ENCODE results near the gene TGFBRAP1.

The TGFBRAP1 gene

DNA sequence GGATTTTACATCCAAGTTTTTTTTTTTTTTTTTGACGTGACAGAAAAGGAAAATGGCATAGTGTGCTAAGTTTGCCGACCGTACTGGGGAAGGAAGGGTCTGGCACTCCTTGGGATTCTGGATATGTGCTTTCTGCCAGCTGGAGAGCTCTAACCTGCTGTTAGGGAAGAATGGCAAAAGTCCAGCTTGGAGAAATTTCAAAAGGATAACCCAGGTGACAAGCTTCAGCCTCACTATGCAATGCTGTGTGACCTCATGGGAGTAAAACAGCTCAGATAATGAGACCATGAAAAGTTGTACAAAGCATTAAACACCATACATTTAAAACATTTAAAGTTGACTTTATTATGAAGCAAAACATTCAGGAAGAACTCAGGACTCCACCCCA, 98.3 kb downstream of the TGFBRAP1 start:
- no peaks in the 10 kb centered on the region for H3K36me3 ChIP-seq (ENCODE audit: control insufficient read depth, insufficient read depth, low read length, severe bottlenecking)
- DNase-seq (ENCODE audit: low read depth) = no peak
- no peak overlapping the region for H3K4me3 ChIP-seq (ENCODE audit: low read length)

DNA sequence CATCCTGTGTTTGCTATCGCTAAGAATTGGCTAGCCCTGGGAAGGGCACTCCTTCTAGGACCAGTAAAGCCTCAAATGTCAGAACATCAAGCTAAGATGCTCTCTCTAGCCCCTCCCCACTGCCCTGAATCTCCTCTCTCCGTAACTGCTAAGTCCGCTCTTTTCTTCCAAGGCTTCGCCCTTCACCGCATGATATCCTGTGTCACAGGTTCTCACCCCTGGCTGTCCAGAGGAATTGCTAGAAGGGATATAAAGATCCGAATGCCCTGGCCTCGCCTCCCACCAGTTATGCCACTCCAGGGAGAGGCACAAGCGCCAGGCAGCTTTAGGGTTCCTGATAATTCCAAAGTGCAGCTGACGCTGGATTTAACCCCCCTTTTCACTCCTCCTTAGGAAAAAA, 105.1 kb downstream of the TGFBRAP1 start:
- Histone ChIP-seq H3K9me3 (ENCODE audit: control insufficient read depth, low read length) (no peaks in the 10 kb centered on the region), H3K36me3 (ENCODE audit: control insufficient read depth, insufficient read depth, low read length, severe bottlenecking) (no peaks in the 10 kb centered on the region), H3K27me3 (replicated peaks; ENCODE audit: control insufficient read depth, insufficient read depth, low read length) (peaks cover 54% of the 10 kb centered on the region), H3K9ac (ENCODE audit: low read length) (no peak overlapping the region), H3K4me3 (ENCODE audit: low read length) (no peak overlapping the region), H3K4me1 (ENCODE audit: control insufficient read depth, insufficient read depth, low read length) (no peaks in the 10 kb centered on the region)
- no peak for DNase-seq (ENCODE audit: low read depth)

More for the DNA sequence above, 98.3 kb downstream of the TGFBRAP1 start:
- Histone ChIP-seq H3K4me1 (ENCODE audit: control insufficient read depth, insufficient read depth, low read length) (no peaks in the 10 kb centered on the region), H3K9ac (ENCODE audit: low read length) (no peak overlapping the region), H3K27me3 (replicated peaks; ENCODE audit: control insufficient read depth, insufficient read depth, low read length) (peaks cover 17% of the 10 kb centered on the region), H3K9me3 (ENCODE audit: control insufficient read depth, low read length) (no peaks in the 10 kb centered on the region)

DNA sequence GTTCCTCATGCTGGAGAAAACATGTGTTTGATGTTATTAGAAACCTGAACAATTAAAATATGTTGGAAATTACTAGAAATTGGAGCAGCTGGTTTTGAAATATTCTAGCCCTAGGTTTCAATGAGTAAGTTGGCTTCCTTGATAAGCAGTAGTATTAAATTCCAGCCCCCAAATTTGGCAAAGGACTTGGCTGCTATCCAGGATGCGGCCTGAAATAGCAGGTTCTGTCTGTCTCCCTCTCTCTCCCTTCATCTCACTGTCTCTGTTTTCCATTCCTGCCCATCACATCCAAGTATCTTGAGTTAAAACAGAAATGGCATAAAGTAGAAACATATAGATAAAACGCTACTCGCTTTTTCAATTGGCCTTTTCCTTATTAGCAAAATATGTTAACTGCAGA, 108.9 kb downstream of the TGFBRAP1 start:
- H3K4me3 ChIP-seq (ENCODE audit: low read length) = no peak overlapping the region
- no peaks in the 10 kb centered on the region for H3K9me3 ChIP-seq (ENCODE audit: control insufficient read depth, low read length)
- peaks cover 61% of the 10 kb centered on the region for H3K27me3 ChIP-seq (replicated peaks; ENCODE audit: control insufficient read depth, insufficient read depth, low read length)
- no peaks in the 10 kb centered on the region for H3K4me1 ChIP-seq (ENCODE audit: control insufficient read depth, insufficient read depth, low read length)
- H3K36me3 ChIP-seq (ENCODE audit: control insufficient read depth, insufficient read depth, low read length, severe bottlenecking) = no peaks in the 10 kb centered on the region
- no peak overlapping the region for H3K9ac ChIP-seq (ENCODE audit: low read length)
- DNase-seq (ENCODE audit: low read depth) = no peak

DNA sequence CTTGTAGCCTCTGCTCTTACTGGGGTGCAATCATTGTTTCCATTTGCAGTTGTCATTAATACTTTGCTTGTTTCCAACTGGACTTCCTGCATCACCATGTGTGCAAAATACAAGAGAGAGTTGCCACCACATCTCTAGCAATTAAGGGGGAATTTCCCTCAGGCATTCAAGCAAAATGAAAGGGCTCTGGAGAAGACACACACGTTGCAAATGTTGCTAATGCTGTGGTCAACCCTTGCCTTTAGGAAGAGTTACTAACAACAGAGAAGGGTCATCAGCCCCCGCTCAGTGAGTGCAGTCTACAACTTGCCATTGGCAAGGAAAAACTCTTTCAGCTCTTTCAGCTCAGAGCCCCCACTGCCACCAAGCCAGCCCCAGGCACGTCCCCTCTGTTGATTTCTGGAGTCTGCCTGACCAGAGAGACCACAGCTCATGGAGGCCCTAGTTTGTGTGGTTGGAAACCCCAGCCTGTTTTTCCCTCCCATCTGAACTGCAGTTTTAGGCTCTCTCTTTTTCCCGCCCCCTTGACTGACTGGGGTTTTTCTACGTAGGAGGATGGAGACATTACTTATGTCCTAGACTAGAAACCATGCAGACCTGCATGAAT, 113.8 kb downstream of the TGFBRAP1 start:
- H3K9me3 ChIP-seq (ENCODE audit: control insufficient read depth, low read length) = no peaks in the 10 kb centered on the region
- no peak overlapping the region for H3K9ac ChIP-seq (ENCODE audit: low read length)
- peaks cover 26% of the 10 kb centered on the region for H3K27me3 ChIP-seq (replicated peaks; ENCODE audit: control insufficient read depth, insufficient read depth, low read length)
- no peaks in the 10 kb centered on the region for H3K4me1 ChIP-seq (ENCODE audit: control insufficient read depth, insufficient read depth, low read length)
- no peak overlapping the region for H3K4me3 ChIP-seq (ENCODE audit: low read length)
- no peaks in the 10 kb centered on the region for H3K36me3 ChIP-seq (ENCODE audit: control insufficient read depth, insufficient read depth, low read length, severe bottlenecking)
- no peak for DNase-seq (ENCODE audit: low read depth)
